Hepatocyte (in vitro differentiated cells): Measurements from ENCODE around the gene ERP29. TPM values are rescaled to one million over a fixed set of nuclear protein-coding genes. Genes with fewer than 3 reads are reported as not detected.
"Not testable (repeated sequence)": the region's sequence is repeated elsewhere in the genome, so short reads cannot be mapped to it uniquely, and the experiment has no call there.

Experiments used
- DNase-seq: peaks from one replicate; pipeline ENCODE4 v3.0.0-alpha.2; 2016; ENCODE audit warnings: low spot score
- H2AFZ ChIP-seq: fragments of 200-600 bp; sonication (generic); 2 replicates; pipeline ENCODE4 v1.6.0; 2016; ENCODE audit warnings: antibody characterized with exemption, mild to moderate bottlenecking
- H3K27ac ChIP-seq: fragments of 200-600 bp; sonication (generic); 2 replicates; pipeline ENCODE4 v1.5.1; 2016; ENCODE audit warnings: mild to moderate bottlenecking
- H3K27me3 ChIP-seq: fragments of 200-600 bp; sonication (generic); 2 replicates; pipeline ENCODE4 v1.6.1; 2016
- H3K36me3 ChIP-seq: fragments of 200-600 bp; sonication (generic); replicated peaks from 2 replicates; pipeline ENCODE4 v1.5.1; 2016; ENCODE audit warnings: low read depth; ENCODE audit not compliant: insufficient read depth
- H3K4me1 ChIP-seq: fragments of 200-600 bp; sonication (generic); 2 replicates; pipeline ENCODE4 v1.5.1; 2016; ENCODE audit warnings: mild to moderate bottlenecking, moderate library complexity; ENCODE audit not compliant: insufficient read depth
- H3K4me2 ChIP-seq: fragments of 200-600 bp; sonication (generic); 2 replicates; pipeline ENCODE4 v1.6.0; 2016
- H3K4me3 ChIP-seq: fragments of 200-600 bp; sonication (generic); 2 replicates; pipeline ENCODE4 v1.5.1; 2016; ENCODE audit warnings: mild to moderate bottlenecking
- H3K79me2 ChIP-seq: fragments of 200-600 bp; sonication (generic); 2 replicates; pipeline ENCODE4 v1.6.0; 2017; ENCODE audit warnings: mild to moderate bottlenecking
- H3K9me2 ChIP-seq: fragments of 200-600 bp; sonication (generic); replicated peaks from 2 replicates; pipeline ENCODE4 v1.6.0; 2017; ENCODE audit warnings: mild to moderate bottlenecking; ENCODE audit not compliant: insufficient read depth
- H3K9me3 ChIP-seq: fragments of 200-600 bp; sonication (generic); 2 replicates; pipeline ENCODE4 v1.5.1; 2016; ENCODE audit warnings: low read depth, mild to moderate bottlenecking
- H4K20me1 ChIP-seq: fragments of 200-600 bp; sonication (generic); 2 replicates; pipeline ENCODE4 v1.6.0; 2016; ENCODE audit warnings: mild to moderate bottlenecking; ENCODE audit not compliant: insufficient read depth, poor library complexity, severe bottlenecking
- CTCF ChIP-seq: fragments of 200-600 bp; sonication (generic); IDR thresholded peaks from 2 replicates; pipeline ENCODE4 v1.5.1; 2016; ENCODE audit warnings: antibody characterized with exemption, mild to moderate bottlenecking; ENCODE audit not compliant: poor library complexity
- EZH2 ChIP-seq: fragments of 200-600 bp; sonication (generic); IDR thresholded peaks from 2 replicates; pipeline ENCODE4 v1.6.1; 2016; ENCODE audit warnings: antibody characterized with exemption, mild to moderate bottlenecking, borderline replicate concordance
- EZH2phosphoT487 ChIP-seq: fragments of 200-600 bp; sonication (generic); IDR thresholded peaks from one replicate; pipeline ENCODE4 v1.6.1; 2018; ENCODE audit warnings: antibody characterized with exemption, mild to moderate bottlenecking, low read depth, moderate library complexity; ENCODE audit not compliant: unreplicated experiment, severe bottlenecking
- WGBS: methylation state at CpG from one replicate; pipeline ENCODE4 v1.1.6; 2016; ENCODE audit warnings: low lambda C conversion rate; ENCODE audit errors: missing lambda C conversion rate; 5-methylcytosine and 5-hydroxymethylcytosine counted together
- polyA plus RNA-seq: library from polyadenylated mRNA; unstranded; fragments of >200 nt; fragmentation: Nextera tagmentation; extraction: Ambion mirVana; gene quantifications from 2 replicates; pipeline ENCODE4 v1.2.1, GENCODE V29; 2016
- total RNA-seq: library from RNA; depleted of rRNA; stranded (reverse); fragments of >200 nt; gene quantifications from 2 replicates; pipeline ENCODE4 v1.2.3, GENCODE V29; 2014

ERP29 gene
- total and polyA plus RNA-seq, 2 experiments from 2014 or later = 178 to 253 TPM

DNA sequence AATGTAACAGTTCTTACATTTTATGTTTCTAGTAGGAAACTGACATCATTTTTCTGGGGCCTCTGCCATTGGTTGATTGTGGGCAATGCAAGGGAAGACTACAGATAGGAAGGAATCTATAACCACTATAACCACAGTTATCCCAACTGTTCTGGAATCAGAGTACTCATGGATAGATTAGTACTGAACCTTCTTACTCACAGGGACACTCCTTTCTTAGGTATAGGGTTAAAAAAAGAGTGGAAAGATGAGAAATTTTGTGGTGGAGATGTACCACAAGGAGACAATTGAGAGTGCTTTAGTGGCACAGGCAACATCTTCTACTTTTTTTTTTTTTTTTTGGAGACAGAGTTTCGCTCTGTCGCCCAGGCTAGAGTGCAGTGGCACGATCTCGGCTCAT, 21.3 kb upstream of the ERP29 start:
- no peaks in the 10 kb centered on the region for H3K79me2 ChIP-seq

DNA sequence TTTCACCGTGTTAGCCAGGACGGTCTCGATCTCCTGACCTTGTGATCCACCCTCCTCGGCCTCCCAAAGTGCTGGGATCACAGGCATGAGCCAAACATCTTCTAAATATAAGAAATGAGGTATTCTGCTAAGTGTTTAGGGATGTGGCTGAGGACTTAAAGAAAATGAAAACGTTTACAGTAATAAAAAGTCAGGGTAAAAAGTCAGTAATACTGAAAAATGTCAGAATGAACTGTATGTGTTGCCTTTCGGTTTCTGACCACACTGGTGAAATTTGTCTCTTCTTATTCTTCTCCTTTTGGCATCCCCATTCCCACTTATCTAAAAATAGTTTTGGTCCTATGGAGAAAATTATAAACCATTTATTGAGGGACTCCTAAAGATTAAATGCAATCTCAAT, 20.8 kb upstream of the ERP29 start:
- Histone ChIP-seq H3K4me1 (no peaks in the 10 kb centered on the region), H3K79me2 (no peaks in the 10 kb centered on the region), H3K36me3 (no peaks in the 10 kb centered on the region), H3K4me2 (no peak overlapping the region), H4K20me1 (no peaks in the 10 kb centered on the region), H3K9me3 (no peaks in the 10 kb centered on the region), H3K27ac (no peak overlapping the region), H3K9me2 (no peaks in the 10 kb centered on the region), H2AFZ (no peak overlapping the region), H3K4me3 (no peak overlapping the region), H3K27me3 (no peaks in the 10 kb centered on the region)
- TF ChIP-seq CTCF (no peak), EZH2phosphoT487 (no peak), EZH2 (no peak)
- 85% methylated on average over 6 of the region's 6 CpGs for WGBS
- DNase-seq = no peak

More for the DNA sequence above, 21.3 kb upstream of the ERP29 start:
- Histone ChIP-seq H2AFZ (no peak overlapping the region), H3K27me3 (no peaks in the 10 kb centered on the region), H3K27ac (no peak overlapping the region), H3K4me2 (no peak overlapping the region), H3K4me1 (no peaks in the 10 kb centered on the region), H4K20me1 (no peaks in the 10 kb centered on the region), H3K9me3 (no peaks in the 10 kb centered on the region), H3K36me3 (no peaks in the 10 kb centered on the region), H3K4me3 (no peak overlapping the region), H3K9me2 (no peaks in the 10 kb centered on the region)
- TF ChIP-seq EZH2phosphoT487 = no peak
- TF ChIP-seq EZH2 = no peak
- TF ChIP-seq CTCF = no peak
- no peak for DNase-seq
- WGBS = 97% methylated on average over 4 of the region's 4 CpGs

- no peak overlapping the region for H3K4me2 ChIP-seq
- H3K9me3 ChIP-seq = no peaks in the 10 kb centered on the region
- H3K9me2 ChIP-seq = no peaks in the 10 kb centered on the region
- TF ChIP-seq EZH2phosphoT487 (no peak), CTCF (no peak), EZH2 (no peak)
- H3K36me3 ChIP-seq = no peaks in the 10 kb centered on the region
- H3K27ac ChIP-seq = no peak overlapping the region
- H2AFZ ChIP-seq = no peak overlapping the region
- no peaks in the 10 kb centered on the region for H3K27me3 ChIP-seq
- no peak overlapping the region for H3K4me3 ChIP-seq
- H3K4me1 ChIP-seq = no peaks in the 10 kb centered on the region
- no peak for DNase-seq
- WGBS = 86% methylated on average over 2 of the region's 2 CpGs
- H4K20me1 ChIP-seq = no peaks in the 10 kb centered on the region
- H3K79me2 ChIP-seq = no peaks in the 10 kb centered on the region
These were observed 19.7 kb upstream of the ERP29 start for GRCh38 chr12:111993292-111994150.

DNA sequence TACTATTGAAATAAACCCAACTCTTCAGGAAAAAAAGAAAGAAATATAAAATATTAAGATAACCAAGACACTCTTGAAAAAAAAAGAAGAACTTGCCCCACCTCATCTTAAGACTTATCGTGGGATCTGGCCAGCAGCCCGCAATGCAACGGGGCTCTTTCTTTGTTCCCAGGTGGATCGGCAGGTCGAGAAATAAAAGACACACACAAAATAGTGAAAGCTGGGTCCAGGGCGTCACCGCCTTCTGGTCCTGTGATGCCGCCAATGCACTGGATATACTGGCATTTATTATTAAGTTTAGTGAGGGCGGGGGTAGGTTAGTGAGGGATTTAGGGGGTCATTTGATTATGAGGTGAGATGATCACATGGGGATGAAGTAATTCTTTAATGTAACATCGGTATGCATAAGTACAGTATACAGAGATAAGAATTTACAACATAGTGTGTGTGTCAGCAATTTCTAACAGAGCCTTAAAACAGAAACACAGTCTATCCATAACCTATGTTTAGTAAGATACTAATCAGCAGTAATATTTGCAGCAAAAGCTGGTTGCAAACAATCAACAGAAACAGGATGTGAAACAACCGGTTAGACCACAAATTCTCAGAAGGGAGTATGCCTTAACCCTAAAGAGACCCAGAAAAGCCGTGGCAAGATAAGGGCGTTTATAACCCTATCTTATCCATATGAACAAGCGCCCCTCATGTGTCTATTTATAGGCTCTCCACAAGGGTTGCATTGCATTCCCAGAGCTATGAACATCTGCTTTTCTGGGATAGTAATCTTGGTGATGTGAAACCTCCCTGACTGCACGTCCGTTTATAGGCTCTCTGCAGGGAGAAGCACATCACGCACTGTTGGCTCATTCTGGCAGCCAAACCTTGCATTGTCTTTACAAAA, 18.8 kb upstream of the ERP29 start:
- H3K4me3 ChIP-seq, H2AFZ ChIP-seq, H3K4me1 ChIP-seq, H3K9me3 ChIP-seq, H3K79me2 ChIP-seq, DNase-seq, H3K9me2 ChIP-seq, H4K20me1 ChIP-seq, H3K36me3 ChIP-seq, H3K27ac ChIP-seq, H3K27me3 ChIP-seq: not testable (repeated sequence)
- WGBS = 66% methylated on average over 17 of the region's 17 CpGs
- H3K4me2 ChIP-seq = peak overlapping the region; percentile 34
